ENCODE results near the gene GRIK4. TPM values are rescaled to one million over a fixed set of nuclear protein-coding genes. Genes with fewer than 3 reads are reported as not detected.
"Not testable (repeated sequence)": the region's sequence is repeated elsewhere in the genome, so short reads cannot be mapped to it uniquely, and the experiment has no call there.

GRIK4 gene
- total RNA-seq, 2 experiments from 2014 or later: 0.08 TPM; not detected in 1

DNA sequence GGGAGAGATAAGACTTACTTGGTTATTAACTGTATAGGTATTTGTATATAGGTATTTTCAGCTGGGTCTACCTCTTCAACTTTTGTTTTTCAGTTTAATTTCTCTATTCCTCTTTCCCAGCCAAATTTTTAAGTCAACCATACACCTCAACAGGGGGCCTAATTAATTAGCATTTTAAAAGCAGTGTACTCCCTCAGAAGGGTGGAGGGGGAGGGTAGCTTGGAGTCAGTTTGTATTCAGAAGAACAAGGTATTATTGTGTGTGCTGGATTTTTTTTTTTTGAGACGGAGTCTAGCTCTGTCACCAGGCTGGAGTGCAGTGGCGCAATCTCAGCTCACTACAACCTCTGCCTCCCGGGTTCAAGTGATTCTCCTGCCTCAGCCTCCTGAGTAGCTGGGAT is 8.0 kb upstream of the GRIK4 start:
- CTCF ChIA-PET, POLR2A ChIA-PET: not testable (repeated sequence)

DNA sequence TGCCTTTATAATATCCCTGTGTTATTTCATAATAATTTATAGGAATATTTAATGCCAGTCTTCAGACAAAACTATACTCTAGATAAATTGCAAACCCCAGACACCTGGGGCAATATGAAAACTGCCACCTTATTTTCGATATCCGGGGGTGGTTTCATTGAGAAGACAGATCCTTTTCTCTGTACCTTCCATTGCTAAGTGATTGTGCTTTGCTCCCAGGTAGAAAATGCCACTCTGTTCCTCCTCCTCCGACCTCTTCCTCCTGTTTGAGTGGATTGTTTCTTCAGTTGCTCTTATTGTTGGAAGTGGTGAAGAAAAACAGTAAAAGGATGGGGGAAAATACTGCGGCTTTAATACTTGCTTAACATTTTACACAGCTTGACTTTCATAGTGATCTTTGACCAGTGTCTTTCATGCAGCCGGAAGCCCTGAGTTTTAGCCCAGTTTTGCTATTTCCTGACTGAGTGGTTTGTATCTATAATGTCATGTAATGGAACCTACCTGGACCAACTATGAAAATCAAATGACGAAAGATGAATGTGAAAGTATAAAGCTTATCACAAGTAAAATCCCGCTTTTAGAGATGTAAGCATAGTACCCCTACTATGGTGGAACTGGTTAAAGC is 5.6 kb upstream of the GRIK4 start:
- POLR2A ChIA-PET: no interaction called here
- CTCF ChIA-PET: no interaction called here

DNA sequence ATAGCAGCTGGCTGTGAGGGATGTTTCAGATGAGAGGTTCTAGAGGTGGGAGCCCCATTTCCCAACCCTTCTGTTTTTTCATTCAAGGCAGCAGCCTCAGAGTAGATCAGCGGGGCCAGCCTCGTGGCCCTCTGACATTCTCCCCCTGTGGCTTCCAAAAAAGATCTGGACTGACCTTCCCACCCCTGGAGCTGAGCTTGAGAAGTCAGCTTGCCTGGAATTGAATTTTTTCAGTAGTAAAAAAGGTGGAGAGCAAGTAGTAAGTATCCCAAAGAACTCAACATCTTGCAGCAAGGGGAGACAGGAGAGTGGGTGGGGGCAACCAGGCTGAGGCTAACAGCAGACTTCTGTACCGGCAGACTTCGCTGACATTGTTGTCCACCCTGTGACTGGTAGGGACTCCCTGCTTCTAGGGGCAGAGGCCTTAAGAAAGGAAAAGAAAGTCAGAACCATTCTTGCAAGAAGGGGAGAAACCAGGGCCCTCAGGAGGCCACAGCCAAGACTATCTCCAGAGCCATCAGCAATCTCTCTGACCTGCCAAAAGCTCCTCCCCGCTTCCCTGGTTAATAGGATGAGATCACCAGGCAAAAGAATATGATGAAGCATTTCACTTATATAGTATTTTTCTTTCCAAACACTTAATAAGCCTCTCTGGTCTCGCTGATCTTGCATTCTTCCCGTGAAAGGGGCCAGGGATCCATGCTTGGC is 2.0 kb upstream of the GRIK4 start:
- ChIA-PET POLR2A (no interaction called here), CTCF (interaction anchor here (0.8 kb wide), 1 partner anchor 177 kb away, joined by 3 read pairs; no protein-coding TSS in a partner anchor)

DNA sequence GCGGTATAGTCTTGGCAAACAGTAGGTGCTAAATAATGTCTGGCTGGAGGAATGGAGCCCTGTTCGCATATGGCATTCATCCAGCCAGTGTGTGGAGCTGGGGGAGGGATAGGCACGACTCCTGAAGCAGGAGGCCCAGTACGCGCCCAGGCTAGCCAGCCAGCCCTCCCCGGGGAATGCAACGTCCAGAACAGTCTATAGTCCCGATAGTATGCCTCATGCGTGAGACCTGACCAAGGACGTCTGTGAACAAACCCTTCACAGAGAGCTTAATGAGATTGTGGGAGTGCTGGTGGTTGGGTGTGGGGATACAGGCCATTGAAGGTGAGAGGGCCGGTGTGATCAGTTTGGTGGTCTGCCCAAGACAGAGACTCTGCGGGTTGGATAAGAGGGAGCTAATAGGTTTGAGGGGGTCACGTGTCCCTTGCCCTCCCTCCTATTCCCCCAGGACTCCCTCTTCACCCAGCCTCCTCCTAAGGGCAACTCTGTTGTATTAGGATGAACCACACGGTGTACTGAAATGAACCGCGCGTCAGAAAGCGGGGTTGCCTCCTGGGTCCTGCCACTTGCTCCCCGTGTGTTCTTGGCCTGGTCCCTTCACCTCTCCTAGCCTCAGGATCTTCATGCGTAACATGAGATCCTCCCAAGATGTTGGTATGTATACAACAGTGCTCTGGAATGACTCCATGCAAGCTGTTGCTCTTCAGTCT is 987 bp upstream of the GRIK4 start:
- CTCF ChIA-PET: interaction anchor here (0.5 to 2.1 kb wide), 8 partner anchors 9 to 684 kb away, joined by 3 to 16 read pairs (median 4); no protein-coding TSS in a partner anchor

DNA sequence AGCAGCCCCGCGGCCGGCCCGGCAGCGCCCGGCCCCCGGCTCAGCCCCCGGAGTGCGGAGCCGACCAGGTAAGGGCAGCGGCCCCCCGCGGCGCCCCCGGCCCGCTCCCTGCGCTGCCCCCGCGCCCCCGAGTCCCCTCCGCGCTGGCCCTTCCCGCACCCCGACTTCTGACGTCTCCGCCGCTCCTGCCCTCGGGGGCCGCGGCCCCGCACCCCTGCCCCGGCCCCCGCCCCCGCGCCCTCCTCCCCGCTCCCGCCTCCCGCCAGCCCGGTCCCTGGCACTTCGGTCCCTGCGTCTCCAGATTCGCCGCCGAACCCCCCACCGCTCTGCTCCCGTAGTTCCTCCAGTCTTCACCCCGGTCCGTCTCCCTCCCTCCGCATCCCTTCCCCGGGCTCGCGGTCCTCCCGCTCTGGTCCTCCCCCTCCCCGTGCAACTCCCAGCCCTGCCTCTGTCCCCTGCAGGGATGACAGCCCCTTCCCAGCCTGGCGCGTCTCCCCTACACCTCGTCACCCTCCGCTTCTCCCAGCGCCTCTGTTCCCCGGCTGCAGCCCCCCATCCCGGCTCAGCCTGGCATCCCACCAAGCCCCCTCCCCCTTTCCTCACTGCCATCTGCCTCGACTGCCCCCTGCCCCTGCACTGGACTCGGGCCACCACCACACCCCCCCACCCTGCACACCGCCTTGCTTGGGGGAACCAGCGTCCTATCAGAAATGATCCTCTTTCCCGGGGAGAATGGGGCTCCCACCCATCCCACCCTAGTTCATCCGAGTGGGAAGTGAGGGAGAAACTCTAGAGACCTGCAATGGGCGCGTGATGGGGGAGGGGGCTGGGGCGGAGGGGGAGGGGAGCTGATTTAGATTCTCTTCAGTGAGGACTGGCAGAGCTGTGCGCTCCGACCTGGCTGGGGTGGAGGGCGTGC is 531 bp downstream of the GRIK4 start:
- ChIA-PET CTCF (interaction anchor here (1.0 to 2.1 kb wide), 5 partner anchors 10 to 680 kb away, joined by 3 to 16 read pairs (median 3); no protein-coding TSS in a partner anchor), POLR2A (no interaction called here)

More for the DNA sequence above, 987 bp upstream of the GRIK4 start:
- POLR2A ChIA-PET: no interaction called here

DNA sequence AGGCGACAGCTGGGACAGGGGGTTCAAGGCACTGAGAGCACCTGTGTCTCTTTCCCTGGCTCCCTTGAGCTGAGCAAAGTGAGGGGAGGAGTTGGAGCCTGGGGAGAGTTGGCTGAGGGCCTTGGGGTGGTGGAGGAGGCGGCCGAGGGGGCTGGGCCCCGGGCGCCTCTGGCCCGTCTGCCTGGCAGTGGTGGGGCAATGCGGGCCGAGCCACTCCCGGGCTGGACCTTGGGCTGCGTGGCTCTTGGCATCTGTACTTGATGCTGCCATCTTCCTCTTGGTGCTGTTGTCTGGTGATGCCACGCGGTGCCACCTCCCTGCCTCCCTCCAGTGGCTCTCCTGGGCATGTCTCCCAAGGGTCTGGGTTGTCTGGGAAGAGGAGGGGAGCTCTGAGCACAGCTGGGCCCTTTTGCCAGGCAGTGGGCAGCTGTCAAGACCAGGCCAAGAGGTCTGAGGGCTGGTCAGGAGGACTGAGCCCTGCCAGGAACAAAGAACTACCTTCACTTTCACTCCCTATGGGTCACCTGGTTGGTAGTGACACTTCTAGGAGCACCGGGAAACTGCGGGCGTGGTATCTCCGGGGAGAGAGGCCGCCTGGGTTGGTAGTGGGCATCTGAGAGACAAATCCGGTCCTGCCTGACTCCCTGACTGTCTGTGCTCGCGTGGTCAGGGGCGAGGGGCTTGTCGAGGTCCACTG is 1.3 kb downstream of the GRIK4 start:
- ChIA-PET POLR2A (no interaction called here), CTCF (no interaction called here)

DNA sequence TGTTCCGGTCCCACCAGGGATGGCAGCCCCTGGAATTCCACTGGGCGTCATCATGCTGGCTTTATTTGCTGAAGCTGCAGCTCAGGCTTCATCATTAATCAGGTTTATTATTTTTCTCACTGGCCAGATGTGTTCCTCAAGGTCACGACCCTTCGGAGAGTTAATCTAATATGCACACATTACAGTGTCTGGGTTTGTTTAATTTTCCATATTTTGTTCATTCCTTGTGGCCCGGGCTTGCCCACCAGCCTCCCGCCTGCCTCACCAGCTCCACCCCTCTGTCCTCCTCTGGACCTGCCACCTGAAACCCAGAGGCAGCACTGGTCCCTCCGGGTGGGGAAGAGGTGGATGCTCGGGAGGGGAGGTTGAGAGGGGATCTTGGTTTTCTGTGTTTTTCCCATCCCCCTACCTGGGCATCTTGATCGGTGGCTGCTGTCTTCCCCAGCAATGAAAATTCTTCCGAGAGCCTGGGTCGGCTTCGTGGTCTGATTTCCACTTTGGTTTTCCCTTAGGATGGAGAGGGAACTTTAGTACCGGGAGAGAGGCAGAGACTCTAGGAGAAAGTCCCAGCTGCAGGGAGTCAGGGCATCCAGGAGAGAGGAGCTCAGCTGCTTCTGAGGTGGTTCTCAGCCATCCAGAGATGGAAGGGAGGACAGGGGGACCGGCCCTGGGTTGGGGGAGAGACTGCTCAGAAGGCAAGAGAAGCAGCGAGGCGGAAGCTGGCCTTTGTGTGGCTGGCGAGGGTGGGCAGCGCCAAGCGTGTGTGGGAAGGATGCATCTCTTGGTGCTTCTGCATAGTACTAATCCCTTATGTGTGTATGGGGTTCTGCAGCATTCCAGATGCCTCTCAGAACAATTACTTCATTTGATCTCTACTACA is 2.1 kb downstream of the GRIK4 start:
- CTCF ChIA-PET: no interaction called here
- POLR2A ChIA-PET: no interaction called here

DNA sequence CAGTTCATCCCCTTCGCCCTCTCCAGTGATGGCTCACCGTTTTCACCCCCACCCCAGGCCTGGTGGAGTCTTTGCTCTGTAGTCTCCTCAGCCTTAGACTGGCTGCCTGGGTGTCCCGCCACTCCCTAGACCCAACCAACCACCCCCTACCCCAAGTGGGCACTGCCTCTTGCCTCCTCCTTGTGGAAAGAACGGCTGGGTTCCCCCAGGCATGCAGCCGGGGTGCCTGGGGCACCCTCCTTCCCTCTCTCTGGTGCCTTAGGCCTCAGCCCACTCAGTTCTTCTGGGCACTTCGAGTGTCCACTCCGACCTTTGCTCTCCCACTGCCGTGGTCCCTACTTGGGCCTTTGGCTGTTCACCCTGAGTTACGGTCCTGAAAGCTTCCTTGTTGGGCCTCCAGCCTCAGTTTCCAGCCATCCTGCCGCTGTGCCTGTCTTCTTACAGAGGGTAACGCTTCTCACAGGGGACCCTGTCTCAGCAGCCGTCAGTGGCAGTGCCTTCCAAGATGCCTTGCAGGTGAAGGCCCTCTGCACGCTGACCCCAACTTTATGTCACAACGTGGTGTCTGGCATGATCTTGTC is 3.1 kb downstream of the GRIK4 start:
- ChIA-PET CTCF (no interaction called here), POLR2A (no interaction called here)

DNA sequence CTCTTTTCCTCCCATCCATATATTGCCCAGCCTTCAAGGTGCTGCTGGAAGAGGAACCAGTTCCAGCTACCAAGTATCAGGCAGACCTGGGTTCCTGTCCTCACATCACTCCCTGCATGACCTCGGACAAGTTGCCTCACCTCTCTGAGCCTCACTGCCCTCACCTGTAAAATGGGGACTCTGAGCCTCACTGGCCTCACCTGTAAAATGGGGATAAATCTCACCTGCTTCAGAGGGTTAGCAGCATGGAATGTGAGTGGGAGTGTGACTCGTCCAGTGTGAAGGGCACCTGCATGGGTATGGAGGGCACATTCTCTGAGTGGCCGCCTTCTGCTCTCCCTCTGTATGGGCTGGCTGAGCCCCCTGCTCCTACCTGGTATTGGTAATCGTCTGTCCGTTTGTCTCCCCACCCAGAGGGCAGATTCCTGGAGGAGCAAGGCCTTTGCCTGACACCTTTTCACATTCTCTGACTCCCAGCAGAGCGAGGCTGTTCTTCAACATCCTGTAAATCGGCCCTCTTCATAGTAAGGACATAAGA is 3.7 kb downstream of the GRIK4 start:
- ChIA-PET POLR2A (no interaction called here), CTCF (no interaction called here)

DNA sequence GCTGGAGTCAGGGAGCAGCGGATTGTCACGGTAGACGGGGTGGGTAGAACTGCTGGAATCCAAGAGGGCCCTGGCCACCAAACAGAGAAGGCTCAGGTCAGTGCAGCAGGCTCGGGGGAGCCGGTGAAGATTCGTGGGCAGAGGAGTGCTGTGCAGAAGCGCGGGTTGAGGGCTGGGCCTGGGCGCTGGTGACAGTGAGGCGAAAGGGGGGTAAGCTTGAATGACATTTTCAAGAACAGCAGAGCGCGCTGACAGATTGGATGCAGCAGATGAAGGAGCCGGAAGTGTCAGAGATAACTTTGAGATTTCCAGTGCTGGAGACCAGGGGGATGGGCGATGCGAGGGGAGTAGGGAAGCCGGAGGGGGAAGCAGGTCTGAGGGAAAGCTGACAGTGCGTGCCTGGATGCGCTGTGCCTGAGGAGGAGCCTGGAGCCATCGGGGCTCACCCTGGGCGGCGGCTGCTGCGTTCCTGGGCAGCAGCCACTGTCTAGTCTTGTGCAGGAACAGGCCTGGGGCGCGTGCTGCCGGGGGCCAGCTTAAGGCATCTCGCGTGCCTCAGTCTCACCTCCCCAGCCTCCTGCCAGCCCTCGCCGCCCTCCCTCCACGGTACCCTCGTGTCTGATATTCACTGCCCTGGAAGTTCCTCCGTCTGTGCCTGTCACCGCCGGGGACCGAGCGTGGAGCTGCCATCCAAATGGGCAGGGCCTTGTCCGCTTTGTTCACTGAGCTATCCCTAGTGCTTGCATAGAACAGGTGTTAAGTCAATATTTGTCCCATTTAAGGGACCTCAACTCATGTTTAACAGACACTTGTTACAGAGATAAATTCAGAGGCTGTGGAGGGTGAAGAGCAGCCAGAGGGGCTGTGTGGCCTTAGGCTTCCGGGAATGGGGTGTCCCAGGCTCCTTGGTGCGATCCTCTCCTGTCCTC is 5.2 kb downstream of the GRIK4 start:
- ChIA-PET POLR2A (no interaction called here), CTCF (no interaction called here)

DNA sequence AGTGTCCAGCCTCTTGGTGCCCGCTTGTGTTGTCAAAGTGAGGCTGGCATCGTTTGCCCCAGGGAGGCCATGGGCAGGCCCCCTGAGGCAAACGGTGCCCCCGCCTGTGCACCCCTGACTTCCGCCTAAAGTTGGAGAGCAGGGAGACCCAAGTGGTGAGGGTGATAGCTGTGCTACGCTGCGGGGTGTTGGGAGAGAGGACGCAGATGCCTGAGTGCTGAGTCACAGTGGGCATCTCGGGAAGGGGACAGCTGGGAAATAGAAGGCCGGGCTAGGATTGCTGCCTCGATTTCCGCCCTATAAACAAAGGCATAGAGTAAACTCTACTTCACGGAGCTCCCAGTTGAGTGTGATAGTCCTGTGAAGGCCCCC is 5.8 kb downstream of the GRIK4 start:
- ChIA-PET POLR2A (no interaction called here), CTCF (no interaction called here)

DNA sequence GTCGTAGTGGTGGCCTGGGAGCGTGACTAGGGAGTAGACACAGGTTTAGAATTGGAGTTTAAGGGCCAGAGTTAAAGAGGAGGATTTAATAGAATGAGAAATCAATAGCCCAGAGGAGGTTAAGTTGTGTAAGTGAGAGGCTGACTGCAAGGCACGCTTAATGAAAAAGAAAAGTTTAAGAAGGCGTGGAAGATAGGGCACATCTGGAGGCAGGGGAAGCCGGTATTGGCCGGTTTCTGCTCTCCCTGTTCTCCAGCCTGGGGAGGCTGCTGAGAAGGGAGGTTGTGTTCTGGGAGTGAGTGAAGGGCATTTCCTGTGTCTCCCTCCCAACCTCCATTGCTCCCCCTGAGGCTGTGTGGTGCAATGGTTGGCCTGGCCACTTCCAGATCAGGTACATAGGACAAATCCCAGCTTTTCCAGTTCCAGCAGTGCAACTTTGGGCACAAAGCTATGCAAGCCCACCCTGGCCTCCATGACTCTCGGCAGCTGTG is 6.3 kb downstream of the GRIK4 start:
- ChIA-PET POLR2A (no interaction called here), CTCF (no interaction called here)

DNA sequence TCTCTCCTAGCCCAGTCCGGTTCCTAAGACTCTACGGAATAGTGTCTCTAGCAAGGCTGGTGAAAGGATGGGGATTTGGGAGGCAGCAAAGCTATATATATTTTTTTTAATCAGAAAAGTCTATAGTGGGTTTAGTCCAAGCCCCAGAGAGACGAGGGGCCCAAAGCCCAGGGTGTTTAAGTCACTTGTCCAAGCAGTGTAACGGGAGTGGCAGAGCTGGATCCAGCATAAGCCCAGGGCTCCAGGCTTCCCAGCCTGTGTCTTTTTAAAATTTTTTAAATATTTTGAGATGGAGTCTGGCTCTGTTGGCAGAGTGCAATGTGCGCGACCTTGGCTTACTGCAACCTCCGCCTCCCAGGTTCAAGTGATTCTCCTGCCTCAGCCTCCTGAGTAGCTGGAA is 6.8 kb downstream of the GRIK4 start:
- CTCF ChIA-PET: no interaction called here
- POLR2A ChIA-PET: no interaction called here

DNA sequence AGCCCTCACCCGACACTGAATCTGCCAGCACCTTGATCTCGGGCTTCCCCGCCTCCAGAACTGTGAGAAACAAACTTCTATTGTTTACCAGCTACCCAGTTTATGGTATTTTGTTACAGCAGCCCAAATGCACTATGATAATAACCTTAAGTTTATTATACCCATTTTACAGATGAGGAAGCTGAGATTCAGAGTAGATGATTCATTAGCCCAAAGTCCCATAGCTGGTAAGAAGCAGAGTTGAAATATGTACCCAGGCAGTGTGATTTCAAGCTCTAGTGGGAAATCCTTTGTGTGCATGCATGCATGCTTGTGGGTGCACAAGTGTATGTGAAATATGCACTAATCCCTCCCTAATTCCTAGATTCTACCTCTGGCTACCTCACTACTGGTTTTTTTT is 7.9 kb downstream of the GRIK4 start:
- POLR2A ChIA-PET: no interaction called here

DNA sequence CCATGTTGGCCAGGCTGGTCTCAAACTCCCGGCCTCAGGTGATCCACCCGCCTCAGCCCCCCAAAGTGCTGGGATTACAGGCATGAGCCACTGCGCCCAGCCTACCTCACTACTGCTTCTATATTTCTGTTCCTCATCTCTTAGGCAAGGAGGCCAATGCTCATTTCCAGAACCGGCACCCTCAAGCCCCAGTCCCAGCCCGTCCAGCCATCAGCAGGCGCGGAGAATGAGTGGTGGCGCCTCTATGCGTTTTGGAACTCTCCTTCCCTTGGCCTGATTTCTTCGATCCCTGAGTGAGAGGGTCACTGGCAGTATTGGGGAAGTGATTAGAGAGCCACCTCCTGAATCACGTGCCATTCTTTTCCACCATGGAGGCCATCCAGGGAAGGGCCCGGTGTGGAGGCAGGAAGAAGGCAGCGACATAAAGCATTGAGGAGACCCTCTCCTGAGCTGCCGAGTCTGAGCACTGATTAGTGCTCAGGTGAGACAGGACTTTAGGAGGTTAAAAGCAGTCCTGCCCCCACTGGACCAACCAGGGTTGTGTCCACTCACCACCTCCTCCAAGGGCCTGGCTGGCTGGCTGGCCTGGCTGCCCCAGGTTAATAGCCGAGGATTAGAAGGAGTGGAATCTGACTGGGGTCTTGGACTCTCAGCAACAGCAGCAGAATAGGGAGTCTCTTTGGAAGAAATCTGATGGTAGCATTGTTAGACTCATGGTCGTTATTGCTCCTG is 8.7 kb downstream of the GRIK4 start:
- POLR2A ChIA-PET: no interaction called here
- CTCF ChIA-PET: no interaction called here

More for the DNA sequence above, 7.9 kb downstream of the GRIK4 start:
- CTCF ChIA-PET: no interaction called here

DNA sequence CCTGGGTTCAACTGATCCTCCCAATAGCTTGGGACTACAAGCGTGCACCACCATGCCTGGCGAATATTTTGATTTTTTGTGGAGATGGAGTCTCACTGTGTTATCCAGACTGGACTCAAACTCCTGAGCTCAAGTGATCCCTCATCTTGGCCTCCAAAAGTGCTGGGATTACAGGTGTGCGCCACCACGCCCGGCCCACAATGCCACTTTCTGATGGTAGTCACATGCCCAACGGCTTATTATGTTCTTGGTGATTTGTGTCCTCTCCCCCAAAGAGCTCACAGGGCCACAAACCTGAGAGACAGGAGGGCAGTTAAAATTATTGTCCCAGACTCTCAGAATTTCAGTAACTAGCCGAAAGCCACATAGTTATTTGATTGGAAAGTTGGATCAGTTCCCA is 9.6 kb downstream of the GRIK4 start:
- POLR2A ChIA-PET: no interaction called here
- CTCF ChIA-PET: no interaction called here
